Uterus (tissue), 4 donors: ENCODE data around the gene FNDC11. TPM values are rescaled to one million over a fixed set of nuclear protein-coding genes. Genes with fewer than 3 reads are reported as not detected.
A peak's percentile ranks its signal among the peaks of the same experiment; 100 is the strongest.

Experiments used
- DNase-seq, 2 donors: peaks; one replicate each; pipeline ENCODE4 v3.0.0-alpha.2; 2019 to 2020
- H3K27ac ChIP-seq, 2 donors: fragments of 200-600 bp; sonication (generic); 1 replicate in 1 of 2; 2 replicates in 1 of 2; pipeline ENCODE4 v1.5.1; 2016 to 2018
- H3K27me3 ChIP-seq, 2 donors: fragments of 200-600 bp; sonication (generic); one replicate each; pipeline ENCODE4 v1.5.1; 2018 to 2019; ENCODE audit warnings: control low read depth in 1 of 2
- H3K36me3 ChIP-seq, 2 donors: fragments of 200-600 bp; sonication (generic); one replicate each; pipeline ENCODE4 v1.5.1; 2019; ENCODE audit warnings: control low read depth in 1 of 2
- H3K4me1 ChIP-seq, 2 donors: fragments of 200-600 bp; sonication (generic); one replicate each; pipeline ENCODE4 v1.5.1; 2018 to 2019; ENCODE audit warnings: control low read depth in 1 of 2
- H3K4me3 ChIP-seq, 2 donors: fragments of 200-600 bp; sonication (generic); 1 replicate in 1 of 2; 2 replicates in 1 of 2; pipeline ENCODE4 v1.5.1; 2018 to 2019; ENCODE audit warnings: mild to moderate bottlenecking in 1 of 2
- H3K9me3 ChIP-seq, 2 donors: fragments of 200-600 bp; sonication (generic); one replicate each; pipeline ENCODE4 v1.5.1; 2019; ENCODE audit warnings: control low read depth in 1 of 2
- POLR2A ChIP-seq, 2 donors: fragments of 450-650 bp; IDR thresholded peaks; one replicate each; pipeline ENCODE4 v1.6.1; 2016; ENCODE audit warnings: antibody characterized with exemption in 2 of 2, mild to moderate bottlenecking in 1 of 2, moderate library complexity in 1 of 2
- intact Hi-C: fragments of 100-400 bp; cut with DNase I; formaldehyde crosslinking; loops from one replicate; pipeline ENCODE4 v1.15.1; 2023; ENCODE audit warnings: low total_unique reads
- total RNA-seq, 4 donors: library from RNA; depleted of rRNA in 3 of 4; stranded (reverse); fragments of >200 nt in 3 of 4; gene quantifications; one replicate each; pipeline versions ENCODE4 v1.1.0 to v1.2.4, GENCODE V29; 2014 to 2023
- TF ChIP-seq, protein P1 (sequence below), 4 experiments: fragments of 200-600 bp in 2 of 4; fragments of 450-650 bp in 2 of 4; sonication (generic) in 2 of 4; IDR thresholded peaks; one replicate each; pipeline ENCODE4 v1.5.1; 2016 to 2019; ENCODE audit warnings: antibody characterized with exemption in 4 of 4, mild to moderate bottlenecking in 2 of 4, moderate library complexity in 1 of 4
- donor health status: DM: yes; HTN: yes; CAD: no.

Gene FNDC11
- total RNA-seq, 4 donors from 2014 or later = 0.34 to 0.69 TPM; not detected in 2

DNA sequence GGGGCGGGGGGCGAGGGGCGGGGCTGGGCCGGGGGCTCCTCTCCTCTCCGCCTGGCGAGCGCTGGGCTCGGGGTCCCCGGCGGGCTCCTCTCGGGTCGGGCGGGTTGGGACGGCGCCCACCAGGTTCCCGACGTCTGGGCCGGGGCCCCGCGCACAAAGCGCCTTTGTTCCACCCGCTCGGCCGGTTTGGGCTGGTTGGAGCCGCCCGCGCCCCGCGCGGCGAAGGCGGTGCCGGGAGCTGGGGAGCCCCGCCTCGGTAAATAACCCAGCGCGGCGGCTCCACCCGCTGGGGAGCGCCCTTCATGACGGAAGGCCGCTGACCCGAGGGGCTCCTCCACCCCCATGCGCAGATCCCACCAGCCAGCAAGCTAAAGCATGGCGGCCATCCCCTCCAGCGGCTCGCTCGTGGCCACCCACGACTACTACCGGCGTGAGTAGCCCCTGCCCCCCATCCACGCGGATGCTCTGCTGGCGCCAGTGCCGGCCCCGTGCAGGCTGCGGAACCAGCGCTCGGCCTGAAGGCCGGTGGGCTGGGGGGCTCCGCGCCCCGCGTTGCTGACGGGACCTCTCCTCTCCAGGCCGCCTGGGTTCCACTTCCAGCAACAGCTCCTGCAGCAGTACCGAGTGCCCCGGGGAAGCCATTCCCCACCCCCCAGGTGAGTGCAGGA is 32.9 kb upstream of the FNDC11 start:
- Histone ChIP-seq H3K9me3 (no peaks in the 10 kb centered on the region), H3K27me3 (no peaks in the 10 kb centered on the region), H3K27ac (peak overlapping the region; percentile 90 to 93), H3K36me3 (no peaks in the 10 kb centered on the region), H3K4me1 (peaks cover 0 to 26% of the 10 kb centered on the region in 2 donors), H3K4me3 (peak overlapping the region; percentile 77 to 94)
- no peak for TF ChIP-seq POLR2A (IDR thresholded peaks at IDR 0.05)
- TF ChIP-seq, protein P1, sequence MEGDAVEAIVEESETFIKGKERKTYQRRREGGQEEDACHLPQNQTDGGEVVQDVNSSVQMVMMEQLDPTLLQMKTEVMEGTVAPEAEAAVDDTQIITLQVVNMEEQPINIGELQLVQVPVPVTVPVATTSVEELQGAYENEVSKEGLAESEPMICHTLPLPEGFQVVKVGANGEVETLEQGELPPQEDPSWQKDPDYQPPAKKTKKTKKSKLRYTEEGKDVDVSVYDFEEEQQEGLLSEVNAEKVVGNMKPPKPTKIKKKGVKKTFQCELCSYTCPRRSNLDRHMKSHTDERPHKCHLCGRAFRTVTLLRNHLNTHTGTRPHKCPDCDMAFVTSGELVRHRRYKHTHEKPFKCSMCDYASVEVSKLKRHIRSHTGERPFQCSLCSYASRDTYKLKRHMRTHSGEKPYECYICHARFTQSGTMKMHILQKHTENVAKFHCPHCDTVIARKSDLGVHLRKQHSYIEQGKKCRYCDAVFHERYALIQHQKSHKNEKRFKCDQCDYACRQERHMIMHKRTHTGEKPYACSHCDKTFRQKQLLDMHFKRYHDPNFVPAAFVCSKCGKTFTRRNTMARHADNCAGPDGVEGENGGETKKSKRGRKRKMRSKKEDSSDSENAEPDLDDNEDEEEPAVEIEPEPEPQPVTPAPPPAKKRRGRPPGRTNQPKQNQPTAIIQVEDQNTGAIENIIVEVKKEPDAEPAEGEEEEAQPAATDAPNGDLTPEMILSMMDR (IDR thresholded peaks at IDR 0.05) = peak in 1 of 4 experiments; percentile 8
- intact Hi-C loops = no loop called here
- DNase-seq = peak; percentile 43 to 78

DNA sequence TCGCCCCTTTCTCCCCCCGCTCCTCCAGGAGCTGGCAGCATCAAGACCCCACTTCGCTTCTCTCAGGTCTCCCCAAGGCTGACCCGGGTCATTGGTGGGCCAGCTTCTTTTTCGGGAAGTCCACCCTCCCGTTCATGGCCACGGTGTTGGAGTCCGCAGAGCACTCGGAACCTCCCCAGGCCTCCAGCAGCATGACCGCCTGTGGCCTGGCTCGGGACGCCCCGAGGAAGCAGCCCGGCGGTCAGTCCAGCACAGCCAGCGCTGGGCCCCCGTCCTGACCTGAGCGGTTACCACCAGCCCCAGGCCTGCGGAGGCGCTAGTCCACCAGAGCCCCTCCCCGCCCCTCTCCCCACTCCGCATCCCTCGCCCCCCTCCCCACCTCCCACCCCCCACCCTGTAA is 32.4 kb upstream of the FNDC11 start:
- DNase-seq = peak in 1 of 2 donors; percentile 22
- intact Hi-C loops = no loop called here
- Histone ChIP-seq H3K4me3 (peak overlapping the region; percentile 77 to 94), H3K27me3 (no peaks in the 10 kb centered on the region), H3K9me3 (no peaks in the 10 kb centered on the region), H3K4me1 (peaks cover 0 to 26% of the 10 kb centered on the region in 2 donors), H3K36me3 (no peaks in the 10 kb centered on the region), H3K27ac (peak overlapping the region; percentile 90 to 93)
- TF ChIP-seq, protein P1 (IDR thresholded peaks at IDR 0.05) = no peak
- TF ChIP-seq POLR2A (IDR thresholded peaks at IDR 0.05) = no peak

DNA sequence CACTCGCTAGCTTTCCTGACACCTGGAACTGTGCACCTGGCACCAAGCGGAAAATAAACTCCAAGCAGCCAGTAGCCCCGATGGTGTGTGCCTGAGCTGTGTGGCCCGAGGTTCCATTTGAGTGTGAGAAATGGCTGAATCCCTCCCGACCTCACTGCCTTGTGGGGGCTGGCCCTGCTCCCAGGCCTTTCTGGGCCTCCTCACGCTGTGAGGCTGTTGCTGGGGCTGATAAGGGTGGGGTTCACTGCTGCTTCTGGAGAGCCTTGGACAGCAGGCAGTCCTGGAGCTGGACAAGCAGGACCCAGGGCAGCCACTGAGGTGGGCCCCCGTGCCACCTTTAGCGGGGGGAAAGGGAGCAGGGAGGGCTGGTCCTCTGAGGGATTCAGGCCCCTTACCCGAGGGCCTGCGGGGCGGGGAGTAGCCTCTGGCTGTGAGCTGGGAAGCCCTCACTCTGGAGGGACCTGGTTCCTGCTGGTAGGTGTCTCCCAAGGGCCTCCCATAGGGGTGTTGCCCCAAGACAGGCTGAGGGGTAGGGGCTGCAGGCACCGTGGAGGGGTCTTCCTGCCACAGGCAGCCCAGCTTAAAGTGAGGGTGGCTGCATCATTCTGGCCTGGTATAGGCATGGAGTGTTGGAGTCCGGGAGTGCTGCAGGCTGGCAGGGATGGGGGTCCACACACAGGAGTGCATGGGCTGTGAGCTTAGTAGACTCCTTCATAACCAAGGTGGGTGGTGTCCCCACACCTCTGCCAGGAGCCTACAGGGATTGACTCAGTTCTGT is 31.7 kb upstream of the FNDC11 start:
- no peak overlapping the region for H3K27ac ChIP-seq
- TF ChIP-seq, protein P1 (IDR thresholded peaks at IDR 0.05) = no peak
- no peak for TF ChIP-seq POLR2A (IDR thresholded peaks at IDR 0.05)
- intact Hi-C loops = no loop called here
- H3K27me3 ChIP-seq = no peaks in the 10 kb centered on the region
- no peaks in the 10 kb centered on the region for H3K9me3 ChIP-seq
- H3K4me3 ChIP-seq = peak overlapping the region in 1 of 2 donors; percentile 94
- H3K4me1 ChIP-seq = peaks cover 0 to 26% of the 10 kb centered on the region in 2 donors
- no peaks in the 10 kb centered on the region for H3K36me3 ChIP-seq
- peak in 1 of 2 donors; percentile 14 for DNase-seq

DNA sequence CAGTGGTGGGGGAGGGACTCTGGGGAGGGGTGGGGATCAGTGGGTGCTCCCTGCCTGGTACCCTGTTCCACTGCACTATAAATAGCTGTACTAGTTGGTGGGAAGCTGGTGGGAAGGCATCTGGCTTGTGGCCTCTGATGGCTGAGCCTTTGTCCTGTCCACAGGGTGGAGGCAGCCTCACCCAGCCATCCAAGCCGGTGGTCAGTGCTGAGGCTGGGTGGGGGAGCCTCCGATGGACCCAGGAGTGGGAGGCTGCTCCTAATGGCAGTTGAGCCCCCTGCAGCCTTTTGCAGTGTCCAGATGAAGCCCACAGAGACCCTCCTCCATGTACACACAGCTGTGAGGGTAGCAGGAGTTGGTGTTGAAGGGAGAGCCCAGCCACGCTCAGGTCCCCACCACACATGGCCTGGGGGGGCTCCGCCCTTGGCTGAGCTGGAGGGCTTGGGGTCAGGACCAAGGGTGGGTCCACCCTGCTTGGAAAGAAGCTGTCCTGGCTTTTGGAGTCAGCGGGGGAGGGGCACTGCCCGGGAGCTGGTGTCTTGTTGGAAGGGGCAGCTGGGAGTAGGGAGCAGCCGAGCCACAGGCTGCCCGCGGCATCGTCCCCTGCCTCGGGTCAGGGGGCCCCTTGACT is 30.9 kb upstream of the FNDC11 start:
- H3K27me3 ChIP-seq = no peaks in the 10 kb centered on the region
- intact Hi-C loops = no loop called here
- no peak overlapping the region for H3K27ac ChIP-seq
- TF ChIP-seq, protein P1 (IDR thresholded peaks at IDR 0.05) = no peak
- TF ChIP-seq POLR2A (IDR thresholded peaks at IDR 0.05) = no peak
- peak in 1 of 2 donors; percentile 20 for DNase-seq
- peaks cover 0 to 26% of the 10 kb centered on the region in 2 donors for H3K4me1 ChIP-seq
- H3K36me3 ChIP-seq = no peaks in the 10 kb centered on the region
- H3K9me3 ChIP-seq = no peaks in the 10 kb centered on the region
- H3K4me3 ChIP-seq = no peak overlapping the region
